Stimulated activated CD8-positive, alpha-beta memory T cell treated with anti-CD3 and anti-CD28 coated beads, Interleukin-4, amount 100 ng/mL, for 4 hours (primary cell): ENCODE results near the gene IER5L.
A peak's percentile ranks its signal among the peaks of the same experiment; 100 is the strongest.
"Not testable (repeated sequence)": the region's sequence is repeated elsewhere in the genome, so short reads cannot be mapped to it uniquely, and the experiment has no call there.

Experiments
- DNase-seq, 2 donors: peaks; one replicate each; pipeline ENCODE4 v3.0.0-alpha.2; 2020; ENCODE audit warnings: low read depth in 2 of 2, low spot score in 1 of 2

Gene IER5L

DNA sequence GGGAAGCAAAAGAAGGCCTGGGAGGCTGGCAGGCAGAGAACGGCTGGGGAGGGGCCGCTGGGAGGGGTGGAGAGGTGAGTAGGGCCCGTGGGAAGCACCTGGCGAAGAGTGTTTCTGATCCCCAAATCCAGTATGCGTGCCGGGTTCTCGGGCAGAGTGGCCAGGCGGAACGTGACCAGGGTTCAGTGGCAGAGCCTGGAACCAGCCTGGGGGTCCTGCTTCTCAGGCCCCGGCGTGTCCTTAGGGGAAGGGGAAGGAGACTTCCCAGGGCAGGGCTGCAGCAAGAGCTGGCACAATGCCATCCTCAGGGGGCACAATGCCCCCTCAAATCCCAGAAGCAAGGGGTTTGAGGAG is 25.5 kb upstream of the IER5L start:
- no peak for DNase-seq

DNA sequence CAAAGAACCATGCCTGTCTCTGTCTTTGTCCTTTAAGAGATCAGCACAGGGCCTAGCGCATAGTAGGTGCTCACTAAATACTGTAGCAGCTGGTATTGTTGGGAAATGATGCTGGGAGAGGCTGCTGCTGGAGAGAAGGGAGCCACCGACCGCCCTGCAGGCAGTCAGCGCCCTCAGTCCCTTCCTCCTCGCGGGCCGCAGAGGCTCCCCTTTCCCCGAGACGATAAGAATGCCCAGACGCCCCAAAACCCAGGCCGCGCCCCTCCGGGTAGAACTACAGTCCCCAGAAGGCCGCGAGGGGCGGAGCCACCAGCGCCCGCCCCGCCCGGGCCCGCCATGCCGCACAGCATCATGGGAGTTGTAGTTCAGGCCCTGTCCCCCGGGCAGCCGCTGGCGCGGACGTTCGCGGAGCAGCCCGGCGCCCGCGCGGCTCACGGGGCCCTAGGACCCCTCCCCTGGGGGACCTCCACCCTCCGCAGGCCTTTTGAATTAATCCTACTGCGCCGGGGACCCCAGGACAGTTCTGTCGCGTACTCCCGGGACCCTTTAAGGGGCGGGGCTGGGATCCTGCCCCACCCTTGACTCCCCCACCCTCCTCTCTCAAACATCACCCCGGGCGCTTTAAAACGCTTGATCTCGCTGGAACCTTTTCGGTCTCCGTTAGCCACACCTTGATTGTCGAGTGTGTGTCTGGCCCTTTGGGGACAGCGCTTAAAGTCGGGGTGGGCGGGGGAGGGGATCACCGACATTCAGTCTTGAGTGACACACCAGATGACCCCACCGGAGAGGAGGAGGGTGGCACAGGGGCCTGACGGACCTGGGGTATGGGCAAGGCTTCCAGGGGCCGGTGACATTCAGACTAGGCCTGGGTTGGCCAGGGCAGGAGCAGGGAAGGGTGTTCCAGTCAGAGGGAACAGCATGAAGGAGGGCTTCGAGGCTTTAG is 24.8 kb upstream of the IER5L start:
- DNase-seq, result peak; percentile 72 to 83

DNA sequence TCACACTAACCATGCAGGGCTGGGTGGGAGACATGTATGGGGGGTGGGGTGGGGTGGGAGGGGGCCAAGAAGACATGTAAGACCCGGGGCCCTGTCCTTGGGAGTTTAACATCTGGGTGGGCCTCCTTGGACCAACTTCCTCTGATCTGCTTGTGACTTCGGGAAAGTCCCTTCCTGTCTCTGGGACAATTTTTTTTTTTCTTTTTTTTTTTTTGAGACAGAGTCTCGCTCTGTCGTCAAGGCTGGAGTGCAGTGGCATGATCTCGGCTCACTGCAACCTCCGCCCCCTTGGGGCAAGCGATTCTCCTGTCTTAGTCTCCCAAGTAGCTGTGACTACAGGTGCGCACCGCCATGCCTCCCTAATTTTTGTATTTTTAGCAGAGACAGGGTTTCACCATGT is 23.8 kb upstream of the IER5L start:
- DNase-seq, result no peak

DNA sequence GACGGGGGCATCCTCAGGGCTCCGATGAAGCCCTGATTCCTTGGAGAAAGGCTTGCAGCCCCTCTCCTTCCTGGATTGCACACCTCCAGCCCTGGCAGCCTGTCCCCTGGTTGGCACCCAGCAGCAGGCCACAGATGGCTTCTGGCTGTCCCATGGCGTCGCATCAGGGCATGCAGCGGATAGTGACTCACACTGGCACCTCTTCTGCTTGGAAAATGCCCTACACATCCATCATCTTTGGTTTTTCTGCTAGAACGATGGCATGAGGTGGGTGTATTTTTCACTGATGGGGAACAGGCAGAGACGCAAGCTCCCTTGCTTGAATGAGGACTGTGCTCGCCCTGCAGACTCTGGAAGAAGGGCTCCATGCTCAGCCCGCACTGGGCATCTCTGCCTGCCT is 23.2 kb upstream of the IER5L start:
- DNase-seq, result no peak

DNA sequence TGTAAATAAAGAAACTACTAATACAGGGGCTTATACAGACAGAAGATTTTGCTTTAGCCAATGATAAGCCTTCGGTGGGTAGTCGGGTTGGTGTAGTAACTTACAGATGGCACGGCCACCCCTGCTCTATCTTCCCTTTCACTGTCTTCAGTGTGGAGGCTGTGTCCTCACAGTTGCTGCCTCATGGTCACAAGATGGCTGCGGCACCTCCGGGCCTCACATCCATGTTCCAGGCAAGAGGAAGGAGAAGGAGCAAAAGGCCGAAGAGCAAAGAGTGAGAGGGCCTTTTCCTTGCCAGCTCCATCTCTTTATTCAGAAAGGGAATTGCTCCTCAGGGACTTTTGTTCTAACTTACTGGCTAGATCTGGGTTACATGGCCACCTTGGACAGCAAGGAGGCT is 22.2 kb upstream of the IER5L start:
- no peak for DNase-seq

DNA sequence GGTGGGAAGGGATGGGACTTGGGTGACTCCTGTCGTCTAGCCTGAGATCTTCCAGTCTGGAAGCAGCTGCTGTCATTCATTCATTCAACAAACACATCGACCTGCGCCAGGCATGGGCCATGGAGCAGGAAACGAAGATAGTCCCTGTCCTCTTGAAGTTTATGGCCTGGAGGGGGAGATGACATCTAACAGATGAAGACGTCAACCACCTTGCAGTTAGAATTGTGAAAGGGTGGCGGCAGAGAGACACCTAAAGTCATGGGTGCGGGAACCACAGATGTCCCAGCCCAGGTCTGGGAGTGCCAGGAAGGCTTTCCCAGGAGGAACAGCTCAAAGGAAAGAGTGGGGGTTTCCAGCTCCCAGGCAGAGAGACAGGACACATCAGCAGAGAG is 21.0 kb upstream of the IER5L start:
- DNase-seq, result no peak

DNA sequence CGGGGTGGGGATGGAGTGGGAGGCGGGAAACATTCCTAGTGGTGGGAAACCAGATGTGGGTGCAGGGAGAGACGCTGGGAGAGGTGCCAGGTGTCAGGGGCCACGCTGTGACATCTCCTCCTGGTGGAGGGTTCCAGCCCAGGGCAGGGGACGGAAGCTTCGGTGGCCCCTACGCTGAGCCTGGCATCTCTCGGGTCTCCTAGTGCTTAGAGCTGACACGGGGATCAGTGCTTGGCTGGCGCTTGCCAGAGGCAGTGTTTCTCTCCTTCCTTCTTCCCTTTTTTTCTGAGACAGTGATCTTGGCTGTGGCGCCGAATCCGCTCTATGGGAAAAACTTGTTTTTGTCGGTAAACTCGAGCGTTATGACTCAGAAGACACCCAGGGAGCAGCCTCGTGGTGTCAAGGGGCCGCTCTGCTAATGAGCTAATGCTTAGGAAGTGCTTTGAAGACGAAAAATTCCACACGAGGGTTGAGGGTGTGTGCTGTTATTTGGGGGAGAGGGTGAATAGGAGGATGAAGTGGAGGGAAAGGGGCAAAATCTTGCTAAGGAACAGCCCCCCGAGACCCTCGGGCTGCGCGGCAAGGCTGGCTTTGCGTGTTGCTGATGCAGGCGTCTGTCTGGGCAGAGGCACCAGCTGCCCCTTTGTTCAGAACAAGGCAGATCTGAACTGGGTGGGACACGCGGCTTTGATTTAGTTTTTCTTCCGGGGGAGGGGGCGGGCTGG is 20.4 kb upstream of the IER5L start:
- DNase-seq, result no peak

DNA sequence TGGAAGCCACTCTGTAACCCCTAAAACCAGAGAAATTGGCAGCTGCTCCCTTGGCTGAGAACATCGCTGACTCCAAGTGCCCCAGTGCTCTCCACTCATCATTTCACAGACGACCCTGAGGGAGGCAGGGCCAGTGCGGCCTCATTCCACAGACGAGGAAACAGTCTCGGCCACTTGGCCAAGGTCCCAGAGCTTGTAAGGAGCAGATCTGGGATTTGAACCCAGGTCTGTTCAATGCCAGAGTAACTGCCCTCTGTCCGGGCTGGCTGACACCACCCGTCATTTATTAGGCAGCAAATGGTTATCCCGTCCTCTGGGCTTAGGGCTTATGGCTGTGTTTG is 19.9 kb upstream of the IER5L start:
- DNase-seq, result no peak

DNA sequence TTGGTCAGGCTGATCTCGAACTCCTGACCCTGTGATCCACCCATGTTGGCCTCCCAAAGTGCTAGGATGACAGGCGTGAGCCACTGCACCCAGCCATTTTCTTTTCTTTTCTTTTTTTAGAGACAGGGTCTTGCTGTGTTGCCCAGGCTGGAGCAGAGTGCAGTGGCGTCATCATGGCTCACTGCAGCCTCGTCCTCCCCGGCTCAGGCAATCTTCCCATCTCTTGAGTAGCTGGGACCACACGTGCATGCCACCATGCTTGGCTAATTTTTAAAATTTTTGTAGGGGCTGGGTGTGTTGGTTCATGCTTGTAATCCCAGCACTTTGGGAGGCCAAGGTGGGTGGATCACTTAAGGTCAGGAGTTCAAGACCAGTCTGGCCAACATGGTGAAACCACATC is 19.0 kb upstream of the IER5L start:
- not testable (repeated sequence) for DNase-seq

DNA sequence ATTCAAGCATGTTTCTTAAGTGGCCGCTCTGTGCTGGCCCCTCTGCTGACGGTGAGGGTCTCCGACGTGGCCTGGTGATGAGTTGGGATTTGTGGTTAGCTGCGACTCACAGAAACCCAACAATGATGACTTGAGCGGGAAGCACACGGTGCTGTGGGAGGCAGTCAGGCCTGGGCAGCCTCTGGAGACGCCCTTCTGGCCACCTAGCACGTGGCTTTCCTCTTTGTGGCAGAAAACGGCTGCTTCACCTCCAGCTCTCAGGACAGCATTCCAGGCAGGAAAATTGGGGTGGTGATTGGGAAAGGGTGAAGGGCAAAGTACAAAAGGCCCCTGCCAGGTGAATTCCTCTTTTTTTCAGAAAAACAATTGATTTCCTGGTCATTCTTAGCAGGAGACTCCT is 17.5 kb upstream of the IER5L start:
- DNase-seq, result no peak

DNA sequence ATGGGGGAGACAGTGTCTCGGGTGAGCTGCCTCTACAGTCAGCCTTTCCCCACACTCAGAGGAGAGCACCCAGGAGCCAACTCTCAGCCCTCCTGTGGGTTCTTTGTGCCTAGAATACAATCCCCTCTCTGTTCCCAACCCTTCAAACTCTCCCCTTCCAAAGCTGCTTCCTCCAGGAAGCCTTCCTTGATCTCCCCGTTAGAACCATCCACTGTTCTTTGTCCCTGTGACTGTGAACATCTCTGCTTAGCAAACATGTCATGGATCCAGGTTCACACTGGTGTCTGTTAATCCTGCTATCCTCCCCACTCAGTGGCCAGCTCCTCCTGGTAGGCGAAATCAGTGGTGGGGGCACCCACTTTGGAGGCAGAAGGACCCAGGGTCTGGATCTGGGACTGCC is 16.2 kb upstream of the IER5L start:
- DNase-seq, result no peak

DNA sequence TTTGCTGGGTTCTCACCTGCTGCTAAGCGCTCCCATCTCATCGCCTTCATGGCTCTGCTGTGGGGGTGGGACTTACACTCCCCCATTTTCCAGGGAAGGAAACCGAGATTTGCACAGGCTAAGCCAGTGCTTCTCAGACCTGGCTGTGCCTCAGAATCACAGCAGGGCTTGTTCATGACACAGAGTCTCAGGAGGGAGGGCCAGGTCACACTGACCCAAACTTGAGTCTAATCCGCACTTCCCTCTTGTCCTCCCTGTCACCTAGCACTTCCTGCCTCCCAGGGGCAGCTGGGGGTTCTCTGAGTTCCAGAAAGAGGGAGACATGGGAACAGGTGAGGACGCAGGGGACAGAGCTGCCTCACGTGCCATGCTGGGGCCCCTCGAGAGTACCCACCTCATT is 15.6 kb upstream of the IER5L start:
- no peak for DNase-seq

DNA sequence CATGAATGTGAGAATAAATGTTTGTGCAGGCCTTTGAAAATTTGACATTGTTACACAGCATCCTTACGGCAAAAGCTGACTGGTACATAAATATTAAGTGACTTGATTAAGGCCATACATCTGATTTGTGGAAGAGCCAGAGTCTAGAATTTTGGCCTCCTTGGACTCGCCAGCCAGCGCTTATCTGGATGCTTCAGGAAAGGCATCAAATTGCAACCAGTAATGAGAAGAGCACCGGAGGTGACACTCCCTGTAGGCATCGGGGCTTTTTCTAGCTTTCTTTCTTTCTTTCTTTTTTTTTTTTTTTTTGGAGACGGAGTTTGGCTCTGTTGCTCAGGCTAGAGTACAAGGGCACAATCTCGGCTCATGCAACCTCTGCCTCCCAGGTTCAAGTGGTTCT is 13.2 kb upstream of the IER5L start:
- no peak for DNase-seq

DNA sequence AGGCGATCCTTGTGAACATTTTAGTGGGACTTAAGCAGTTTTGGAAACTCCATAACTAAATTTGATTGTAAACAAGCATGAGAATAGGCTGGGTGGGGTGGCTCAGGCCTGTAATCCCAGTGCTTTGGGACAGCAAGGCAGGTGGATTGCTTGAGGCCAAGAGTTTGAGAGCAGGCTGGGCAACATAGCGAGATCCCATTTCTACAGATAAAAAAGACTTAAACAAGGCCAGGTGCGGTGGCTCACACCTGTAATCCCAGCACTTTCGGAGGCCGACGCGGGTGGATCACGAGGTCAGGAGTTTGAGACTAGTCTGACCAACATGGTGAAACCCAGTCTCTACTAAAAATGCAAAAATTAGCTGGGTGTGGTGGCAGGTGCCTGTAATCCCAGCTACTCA is 11.9 kb upstream of the IER5L start:
- not testable (repeated sequence) for DNase-seq

DNA sequence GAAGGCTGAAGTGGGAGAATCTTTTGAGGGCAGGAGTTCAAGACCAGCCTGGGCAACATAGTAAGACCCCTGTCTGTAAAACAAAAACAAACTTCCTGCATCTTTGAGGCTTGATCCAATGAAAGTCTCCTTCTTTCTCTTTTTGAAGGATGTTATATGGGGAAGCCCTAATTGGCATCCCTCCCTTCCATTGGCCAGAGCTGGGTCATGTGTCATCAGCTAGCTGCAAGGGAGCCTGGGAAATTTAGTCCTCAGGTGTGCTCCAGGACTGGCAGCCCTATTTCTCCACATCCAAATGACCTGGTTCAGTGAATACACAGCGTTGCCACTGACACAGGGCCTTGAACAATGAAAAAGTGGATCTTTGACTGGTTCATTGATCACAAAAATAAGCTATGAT is 9.0 kb upstream of the IER5L start:
- no peak for DNase-seq

DNA sequence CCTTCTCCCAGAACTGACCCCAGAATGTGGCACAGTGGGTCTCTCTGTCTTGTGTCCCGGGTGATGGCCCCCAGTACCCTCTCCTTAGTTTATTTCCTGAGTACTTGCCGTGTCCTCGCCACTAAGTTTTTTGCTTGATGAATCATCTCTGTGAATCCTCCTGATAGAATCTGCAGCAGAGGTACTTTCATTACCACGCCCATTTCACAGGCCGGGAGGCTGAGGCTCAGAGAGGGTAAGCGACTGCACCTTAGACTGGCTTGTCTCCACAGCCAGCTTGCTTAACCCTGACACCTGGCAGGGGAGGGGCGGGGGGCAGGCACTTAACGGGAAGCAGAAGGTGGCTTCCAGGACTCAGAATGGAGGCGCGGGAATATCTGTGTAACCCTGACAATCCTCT is 7.9 kb upstream of the IER5L start:
- no peak for DNase-seq

DNA sequence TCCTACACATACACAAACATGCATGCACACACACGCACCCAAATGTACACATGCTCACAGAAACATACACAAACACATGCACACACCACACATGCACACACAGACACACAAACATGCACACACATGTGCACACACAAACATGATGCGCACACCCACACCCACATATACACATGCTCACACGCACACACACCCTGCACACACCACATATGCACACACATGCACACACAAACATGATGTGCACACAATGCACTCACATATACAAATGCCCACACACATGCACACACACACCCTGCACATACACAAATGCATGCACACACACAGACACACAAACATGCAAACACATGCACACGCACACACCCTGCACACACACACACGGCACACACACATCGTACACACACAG is 7.3 kb upstream of the IER5L start:
- DNase-seq, result no peak

DNA sequence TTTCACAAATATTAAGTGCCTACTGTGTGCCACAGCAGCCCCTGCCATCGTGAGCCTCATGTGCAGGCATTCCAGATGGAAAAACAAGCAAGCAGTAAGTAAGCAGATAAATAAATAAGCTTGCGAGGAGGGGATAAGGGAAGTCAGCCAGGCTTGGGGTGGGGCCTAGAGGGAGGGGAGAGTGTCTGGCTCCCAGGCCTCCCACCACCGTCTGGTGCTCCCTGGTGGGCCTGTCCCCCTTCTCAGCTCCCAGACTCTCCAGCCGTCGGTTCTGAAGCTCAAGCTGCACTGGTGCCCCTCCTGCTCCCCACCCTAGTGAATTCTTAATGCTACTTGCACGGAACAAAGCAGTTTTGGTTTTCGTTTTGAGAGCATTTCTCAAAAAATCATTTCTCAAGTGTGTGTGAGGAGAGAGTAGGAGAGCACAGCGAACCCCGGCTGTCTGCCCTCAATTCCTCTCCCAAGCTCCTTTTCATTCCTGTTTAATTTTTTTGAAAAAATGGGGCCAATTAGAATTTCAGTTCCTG is 6.6 kb upstream of the IER5L start:
- DNase-seq, result no peak

DNA sequence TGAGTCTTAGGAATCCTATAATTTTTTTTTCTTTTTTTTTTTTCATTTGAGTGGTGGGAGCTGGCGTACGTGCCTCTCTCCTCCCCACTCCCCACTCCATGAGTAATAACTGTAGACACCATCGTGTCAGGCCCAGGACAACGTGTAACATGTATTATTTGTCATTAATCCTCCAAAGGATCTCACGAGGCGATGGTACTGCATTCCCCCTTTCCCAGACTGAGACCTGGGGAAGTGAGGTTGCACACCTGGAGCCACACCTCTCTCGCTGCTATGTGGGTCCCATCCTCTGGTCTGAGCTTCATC is 6.1 kb upstream of the IER5L start:
- no peak for DNase-seq

DNA sequence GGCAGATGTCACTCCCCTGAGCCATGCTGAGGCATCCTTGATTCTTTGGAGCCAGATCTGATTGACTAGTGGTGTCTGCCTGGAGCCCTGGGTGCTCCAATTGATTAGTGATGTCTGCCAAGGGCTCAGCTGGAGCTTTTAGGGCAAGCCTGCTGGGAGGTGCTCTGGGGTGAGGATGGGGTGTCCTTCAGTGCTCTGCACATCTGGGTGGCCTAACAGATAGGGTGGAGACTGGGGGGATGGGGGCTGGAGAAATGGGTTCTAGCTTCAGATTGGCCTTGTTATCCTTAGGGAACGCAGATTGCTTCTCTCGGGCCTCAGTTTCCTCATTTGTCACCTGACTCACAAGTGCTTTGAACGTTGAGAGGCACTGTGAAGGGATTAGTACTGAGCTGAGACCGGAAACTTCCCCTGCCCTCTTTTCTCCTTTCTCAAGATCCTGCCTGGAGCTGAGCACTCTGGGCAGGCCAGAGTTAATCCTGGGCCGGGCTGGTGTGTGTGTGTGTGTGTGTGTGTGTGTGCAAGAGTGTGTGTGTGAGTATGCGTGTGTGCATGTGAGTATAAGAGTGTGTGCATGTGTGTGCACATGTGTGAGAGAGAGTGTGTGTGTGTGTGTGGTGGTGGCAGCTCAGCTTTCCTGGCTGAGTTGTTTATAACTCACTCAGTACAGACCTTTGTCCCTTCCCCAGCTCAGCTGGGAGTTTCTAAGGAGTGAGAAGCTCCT is 5.6 kb upstream of the IER5L start:
- no peak for DNase-seq

DNA sequence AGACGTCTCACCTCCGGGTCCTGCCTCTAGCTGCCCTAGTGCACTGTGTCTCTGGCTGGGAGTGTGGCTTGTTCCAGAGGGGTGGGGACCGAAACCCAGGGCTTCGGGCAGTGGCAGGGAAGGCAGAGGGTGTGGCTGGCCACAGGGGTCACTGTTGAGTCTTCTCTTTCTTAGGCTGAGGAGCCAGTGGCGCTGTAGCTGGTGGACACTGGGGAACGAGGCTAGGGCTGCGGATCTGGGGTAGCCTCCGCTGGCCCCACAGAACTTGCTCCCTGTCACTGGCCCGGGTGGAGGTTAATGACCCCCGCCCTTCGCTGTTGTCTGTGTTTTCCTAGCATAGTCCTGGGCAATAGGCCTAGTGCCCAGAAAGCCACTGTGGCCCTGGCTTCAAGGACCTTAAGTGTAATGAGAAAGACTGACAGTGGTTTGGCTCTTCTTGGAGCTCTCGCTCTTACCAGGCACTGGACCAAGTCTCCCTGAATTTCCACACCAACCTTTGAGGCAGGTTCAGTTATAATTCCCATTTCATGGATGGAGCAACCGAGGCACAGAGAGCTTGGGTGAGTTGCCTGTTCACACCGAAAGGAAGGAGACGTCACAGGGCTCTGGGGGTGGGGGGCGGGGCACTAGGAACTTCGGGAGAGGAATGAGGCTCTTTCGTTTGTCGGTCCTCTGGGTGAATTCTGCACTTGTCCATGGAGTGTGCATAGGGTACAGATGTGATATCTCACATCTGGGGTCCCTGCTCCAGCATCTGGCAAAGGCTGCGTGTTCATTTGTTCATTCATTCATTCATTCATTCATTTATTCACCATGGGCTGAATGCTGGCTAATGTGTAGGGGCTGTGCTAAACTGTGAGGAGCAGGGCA is 4.8 kb upstream of the IER5L start:
- no peak for DNase-seq
